Natural killer cell (primary cell): Measurements from ENCODE around the gene GLIPR2. TPM values are rescaled to one million over a fixed set of nuclear protein-coding genes. Genes with fewer than 3 reads are reported as not detected.

Source experiments
- ATAC-seq, 3 donors: fragments of 150-1000 bp in 2 of 3; fragments of 200-7000 bp in 1 of 3; cut with Tn5 transposase; 1 replicate in 1 of 3; 2 replicates in 2 of 3; pipeline ENCODE4 v1.10.0; 2021; ENCODE audit warnings: mild to moderate bottlenecking in 2 of 3, moderate library complexity in 2 of 3
- DNase-seq, 2 donors: peaks; one replicate each; pipeline versions ENCODE4 v3.0.0 to v3.0.0-alpha.2; 2013 to 2021; ENCODE audit warnings: mixed read lengths in 1 of 2
- H3K27ac ChIP-seq: one replicate; pipeline ENCODE4 v1.5.1; 2013; ENCODE audit warnings: mild to moderate bottlenecking, low read length
- H3K27me3 ChIP-seq: one replicate; pipeline ENCODE4 v1.6.1; 2013; ENCODE audit warnings: low read length; ENCODE audit not compliant: control insufficient read depth, insufficient read depth
- H3K36me3 ChIP-seq: one replicate; pipeline ENCODE4 v1.6.1; 2013; ENCODE audit warnings: low read length; ENCODE audit not compliant: control insufficient read depth, insufficient read depth
- H3K4me1 ChIP-seq: one replicate; pipeline ENCODE4 v1.6.1; 2013; ENCODE audit warnings: low read length; ENCODE audit not compliant: control insufficient read depth, insufficient read depth
- H3K4me3 ChIP-seq: one replicate; pipeline ENCODE4 v1.5.1; 2013; ENCODE audit warnings: low read length
- H3K9me3 ChIP-seq: one replicate; pipeline ENCODE4 v1.6.1; 2013; ENCODE audit warnings: low read length; ENCODE audit not compliant: control insufficient read depth, insufficient read depth
- H3K27ac Mint-ChIP-seq, 2 donors: one replicate each; pipeline ENCODE4 v1.8.0; 2022; ENCODE audit warnings: mild to moderate bottlenecking in 2 of 2, mixed read lengths in 2 of 2, moderate library complexity in 1 of 2
- H3K27me3 Mint-ChIP-seq, 2 donors: one replicate each; pipeline ENCODE4 v1.8.0; 2022; ENCODE audit warnings: low read depth in 2 of 2, mixed read lengths in 2 of 2
- H3K36me3 Mint-ChIP-seq: one replicate; pipeline ENCODE4 v1.8.0; 2022; ENCODE audit warnings: mixed read lengths
- H3K4me1 Mint-ChIP-seq, 2 donors: one replicate each; pipeline ENCODE4 v1.8.0; 2022; ENCODE audit warnings: mixed read lengths in 2 of 2
- H3K4me3 Mint-ChIP-seq: one replicate; pipeline ENCODE4 v1.8.0; 2022; ENCODE audit warnings: mild to moderate bottlenecking, moderate library complexity, mixed read lengths
- H3K9me3 Mint-ChIP-seq, 2 donors: one replicate each; pipeline ENCODE4 v1.8.0; 2022; ENCODE audit warnings: mixed read lengths in 2 of 2
- WGBS: methylation state at CpG from one replicate; pipeline ENCODE4 v1.1.7; 2013; ENCODE audit warnings: missing lambda C conversion rate; ENCODE audit not compliant: insufficient coverage; 5-methylcytosine and 5-hydroxymethylcytosine counted together
- intact Hi-C: fragments of 100-400 bp; cut with micrococcal nuclease; formaldehyde crosslinking; loops from one replicate; pipeline ENCODE4 v1.14.2; 2022
- total RNA-seq, 4 donors: library from RNA; stranded (reverse); fragments of 120-200 nt in 1 of 4; gene quantifications; one replicate each; pipeline versions ENCODE4 v1.2.3 to v1.2.4, GENCODE V29; 2013 to 2022
- TF ChIP-seq, protein P1 (sequence below): fragments of 200-600 bp; IDR thresholded peaks from one replicate; pipeline ENCODE4 v1.8.0; 2022; ENCODE audit warnings: antibody characterized with exemption

GLIPR2 gene
- total RNA-seq, 3 donors from 2014 or later (not counting 1 experiment from before 2014, with no cell fraction given), result 124 to 135 (median 125) TPM

- WGBS, result 86% methylated on average over 14 of the region's 14 CpGs
- Histone ChIP-seq H3K9me3 (peaks cover 6% of the 10 kb centered on the region), H3K27me3 (no peaks in the 10 kb centered on the region), H3K36me3 (peaks cover 7% of the 10 kb centered on the region), H3K4me3 (no peak overlapping the region), H3K27ac (no peak overlapping the region), H3K4me1 (peaks cover 99% of the 10 kb centered on the region)
- Mint-ChIP-seq H3K27me3 (no peaks in the 10 kb centered on the region), H3K36me3 (no peaks in the 10 kb centered on the region), H3K4me1 (peaks cover 73 to 86% of the 10 kb centered on the region in 2 donors), H3K4me3 (peak overlapping the region; percentile 64), H3K9me3 (peaks cover 4 to 9% of the 10 kb centered on the region in 2 donors), H3K27ac (peak overlapping the region; percentile 41 to 66)
- ATAC-seq (no peak), DNase-seq (no peak)
- TF ChIP-seq, protein P1, sequence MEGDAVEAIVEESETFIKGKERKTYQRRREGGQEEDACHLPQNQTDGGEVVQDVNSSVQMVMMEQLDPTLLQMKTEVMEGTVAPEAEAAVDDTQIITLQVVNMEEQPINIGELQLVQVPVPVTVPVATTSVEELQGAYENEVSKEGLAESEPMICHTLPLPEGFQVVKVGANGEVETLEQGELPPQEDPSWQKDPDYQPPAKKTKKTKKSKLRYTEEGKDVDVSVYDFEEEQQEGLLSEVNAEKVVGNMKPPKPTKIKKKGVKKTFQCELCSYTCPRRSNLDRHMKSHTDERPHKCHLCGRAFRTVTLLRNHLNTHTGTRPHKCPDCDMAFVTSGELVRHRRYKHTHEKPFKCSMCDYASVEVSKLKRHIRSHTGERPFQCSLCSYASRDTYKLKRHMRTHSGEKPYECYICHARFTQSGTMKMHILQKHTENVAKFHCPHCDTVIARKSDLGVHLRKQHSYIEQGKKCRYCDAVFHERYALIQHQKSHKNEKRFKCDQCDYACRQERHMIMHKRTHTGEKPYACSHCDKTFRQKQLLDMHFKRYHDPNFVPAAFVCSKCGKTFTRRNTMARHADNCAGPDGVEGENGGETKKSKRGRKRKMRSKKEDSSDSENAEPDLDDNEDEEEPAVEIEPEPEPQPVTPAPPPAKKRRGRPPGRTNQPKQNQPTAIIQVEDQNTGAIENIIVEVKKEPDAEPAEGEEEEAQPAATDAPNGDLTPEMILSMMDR, result no peak
- intact Hi-C loops, result loop anchor here (10.0 kb wide), 1 partner anchor 333 kb away; the partner anchor contains the start of genes HINT2 and SPAG8
Observed at GRCh38 chr9:36147441-36148175, 11.1 kb downstream of the GLIPR2 start.

GRCh38 chr9:36148311-36149051 lies 11.9 kb downstream of the GLIPR2 start:
- WGBS, result 40% methylated on average over 12 of the region's 14 CpGs
- Mint-ChIP-seq H3K27ac (peak overlapping the region; percentile 41 to 66), H3K4me1 (peaks cover 69 to 82% of the 10 kb centered on the region in 2 donors), H3K4me3 (peak overlapping the region; percentile 40), H3K9me3 (peaks cover 4 to 9% of the 10 kb centered on the region in 2 donors), H3K36me3 (no peaks in the 10 kb centered on the region), H3K27me3 (no peaks in the 10 kb centered on the region)
- ATAC-seq, result peak in 2 of 3 donors; percentile 19 to 21
- Histone ChIP-seq H3K9me3 (peaks cover 6% of the 10 kb centered on the region), H3K4me3 (no peak overlapping the region), H3K36me3 (peaks cover 12% of the 10 kb centered on the region), H3K27me3 (no peaks in the 10 kb centered on the region), H3K27ac (peak overlapping the region; percentile 30), H3K4me1 (peaks cover 99% of the 10 kb centered on the region)
- intact Hi-C loops, result loop anchor here (10.0 kb wide), 1 partner anchor 334 kb away; the partner anchor contains the start of genes HINT2 and SPAG8
- DNase-seq, result peak; percentile 72 to 85
- TF ChIP-seq, protein P1, result no peak

- peaks cover 66 to 80% of the 10 kb centered on the region in 2 donors for H3K4me1 Mint-ChIP-seq
- H3K4me1 ChIP-seq, result peaks cover 98% of the 10 kb centered on the region
- peaks cover 6% of the 10 kb centered on the region for H3K9me3 ChIP-seq
- H3K27ac Mint-ChIP-seq, result peak overlapping the region; percentile 41 to 66
- H3K27ac ChIP-seq, result peak overlapping the region; percentile 24
- DNase-seq, result no peak
- no peaks in the 10 kb centered on the region for H3K27me3 ChIP-seq
- TF ChIP-seq, protein P1, result no peak
- H3K4me3 ChIP-seq, result no peak overlapping the region
- H3K9me3 Mint-ChIP-seq, result peaks cover 4 to 9% of the 10 kb centered on the region in 2 donors
- H3K4me3 Mint-ChIP-seq, result no peak overlapping the region
- ATAC-seq, result no peak
- WGBS, result 61% methylated on average over 2 of the region's 4 CpGs
- H3K27me3 Mint-ChIP-seq, result no peaks in the 10 kb centered on the region
- intact Hi-C loops, result loop anchor here (10.0 kb wide), 1 partner anchor 334 kb away; the partner anchor contains the start of genes HINT2 and SPAG8
- H3K36me3 ChIP-seq, result peaks cover 14% of the 10 kb centered on the region
- H3K36me3 Mint-ChIP-seq, result peaks cover 3% of the 10 kb centered on the region
Observed at GRCh38 chr9:36149197-36149596, 12.7 kb downstream of the GLIPR2 start.
